ENCODE measurements around the gene PACS1.

DNA sequence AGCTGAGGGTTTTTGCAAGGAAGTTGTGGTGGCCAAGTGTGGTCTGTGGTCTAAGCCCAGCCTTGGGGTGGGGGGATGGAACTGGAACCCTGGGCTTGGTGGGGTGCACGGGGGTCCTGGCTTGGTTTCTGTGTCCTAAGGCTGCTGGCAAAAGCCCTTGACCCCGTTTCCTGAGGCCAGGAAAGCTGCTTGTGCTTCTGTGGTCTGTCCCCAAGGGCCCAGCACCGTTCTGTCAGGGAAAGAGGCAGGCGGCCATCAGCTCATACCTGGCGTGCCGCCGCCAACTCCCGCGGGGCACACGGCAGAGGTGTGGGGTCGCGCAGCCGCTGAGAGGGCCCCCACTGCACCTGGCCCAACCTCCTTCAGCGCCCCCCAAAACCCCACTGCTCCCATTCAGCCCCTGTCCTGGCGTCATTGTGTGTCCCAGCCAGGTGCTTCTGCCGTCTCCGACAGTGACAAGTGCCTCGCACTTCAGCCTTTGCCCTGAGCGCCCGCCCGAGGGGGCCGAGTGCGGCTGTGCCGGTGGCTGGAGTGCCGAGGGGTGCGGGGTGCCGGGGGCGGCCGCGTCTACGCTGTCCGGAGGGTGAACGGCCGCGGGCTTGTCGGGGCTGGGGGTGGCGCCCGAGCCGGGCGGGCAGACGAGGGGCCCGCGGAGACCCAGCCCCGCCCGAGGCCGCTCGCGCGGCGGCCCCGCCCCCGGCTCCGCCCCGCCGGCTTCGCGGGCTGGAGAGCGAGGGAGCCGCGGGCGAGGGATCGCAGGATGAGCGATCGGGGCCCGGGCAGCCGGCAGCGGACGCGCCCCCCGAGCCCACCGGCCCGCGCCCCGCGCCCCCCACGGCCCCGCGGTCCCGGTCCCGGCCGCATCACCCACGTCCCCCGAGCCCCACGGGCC is 207.6 kb downstream of the PACS1 start, which contains the start of gene CNIH2:
- TF ChIP-seq POLR2A (IDR thresholded peaks at IDR 0.05) (no peak), EP300 (IDR thresholded peaks at IDR 0.05) (no peak)
- TF ChIP-seq, protein P1, sequence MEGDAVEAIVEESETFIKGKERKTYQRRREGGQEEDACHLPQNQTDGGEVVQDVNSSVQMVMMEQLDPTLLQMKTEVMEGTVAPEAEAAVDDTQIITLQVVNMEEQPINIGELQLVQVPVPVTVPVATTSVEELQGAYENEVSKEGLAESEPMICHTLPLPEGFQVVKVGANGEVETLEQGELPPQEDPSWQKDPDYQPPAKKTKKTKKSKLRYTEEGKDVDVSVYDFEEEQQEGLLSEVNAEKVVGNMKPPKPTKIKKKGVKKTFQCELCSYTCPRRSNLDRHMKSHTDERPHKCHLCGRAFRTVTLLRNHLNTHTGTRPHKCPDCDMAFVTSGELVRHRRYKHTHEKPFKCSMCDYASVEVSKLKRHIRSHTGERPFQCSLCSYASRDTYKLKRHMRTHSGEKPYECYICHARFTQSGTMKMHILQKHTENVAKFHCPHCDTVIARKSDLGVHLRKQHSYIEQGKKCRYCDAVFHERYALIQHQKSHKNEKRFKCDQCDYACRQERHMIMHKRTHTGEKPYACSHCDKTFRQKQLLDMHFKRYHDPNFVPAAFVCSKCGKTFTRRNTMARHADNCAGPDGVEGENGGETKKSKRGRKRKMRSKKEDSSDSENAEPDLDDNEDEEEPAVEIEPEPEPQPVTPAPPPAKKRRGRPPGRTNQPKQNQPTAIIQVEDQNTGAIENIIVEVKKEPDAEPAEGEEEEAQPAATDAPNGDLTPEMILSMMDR (IDR thresholded peaks at IDR 0.05), result no peak
